HepG2 (cell line): ENCODE results near the gene TMX2. TPM values are rescaled to one million over a fixed set of nuclear protein-coding genes. Genes with fewer than 3 reads are reported as not detected.

Source experiments
- HDAC2 ChIP-seq: sonication (generic); formaldehyde crosslinking; IDR thresholded peaks from 2 replicates; pipeline ENCODE4 v1.4.0; 2020; ENCODE audit warnings: missing genetic modification reagents
- HHEX ChIP-seq: IDR thresholded peaks from 2 replicates; pipeline ENCODE4 v1.6.1; 2016; ENCODE audit warnings: control low read depth
- KAT8 ChIP-seq: IDR thresholded peaks from 2 replicates; pipeline ENCODE4 v1.6.1; 2016; ENCODE audit warnings: missing genetic modification reagents, missing compliant biosample characterization
- SMARCE1 ChIP-seq: fragments of 450-650 bp; IDR thresholded peaks from 2 replicates; pipeline ENCODE4 v1.6.1; 2017; ENCODE audit warnings: borderline replicate concordance
- XRCC5 ChIP-seq: fragments of 200-400 bp; formaldehyde crosslinking; optimal IDR thresholded peaks from 2 replicates; pipeline ENCODE3; 2017; ENCODE audit warnings: mild to moderate bottlenecking, low read length
- ZNF30 ChIP-seq: sonication (generic); formaldehyde crosslinking; IDR thresholded peaks from 2 replicates; pipeline ENCODE4 v1.5.0; 2020; ENCODE audit warnings: mild to moderate bottlenecking, missing genetic modification reagents
- ZNF501 ChIP-seq: sonication (generic); formaldehyde crosslinking; IDR thresholded peaks from 2 replicates; pipeline ENCODE4 v1.5.1; 2020; ENCODE audit warnings: mild to moderate bottlenecking, moderate library complexity, missing genetic modification reagents
- ZNF7 ChIP-seq: IDR thresholded peaks from 2 replicates; pipeline ENCODE4 v1.6.1; 2016; ENCODE audit warnings: missing biosample characterization, missing genetic modification reagents
- ZNF720 ChIP-seq: sonication (generic); formaldehyde crosslinking; IDR thresholded peaks from 2 replicates; pipeline ENCODE4 v1.4.0; 2020; ENCODE audit warnings: missing genetic modification reagents
- ZNF724P ChIP-seq: sonication (generic); formaldehyde crosslinking; IDR thresholded peaks from 2 replicates; pipeline ENCODE4 v1.8.0; 2022; ENCODE audit warnings: missing genetic modification reagents, borderline replicate concordance
- polyA plus RNA-seq, 8 experiments: library from polyadenylated mRNA; depleted of rRNA in 3 of 8; stranded (reverse) in 7 of 8; unstranded in 1 of 8; fragments of >200 nt; fragmentation: Illumina TruSeq in 4 of 8; extraction: Trizol in 4 of 8; gene quantifications; 2 replicates each; pipeline versions ENCODE4 v1.2.1 to v1.2.3, GENCODE V29; 2011 to 2016; ENCODE audit warnings: low read depth in 4 of 8, missing spikeins in 1 of 8, mixed read lengths in 1 of 8; ENCODE audit not compliant: insufficient read depth in 1 of 8
- total RNA-seq, 5 experiments: library from RNA; depleted of rRNA; stranded (reverse); fragments of >200 nt; fragmentation: Illumina TruSeq; extraction: Trizol; gene quantifications; 2 replicates each; pipeline ENCODE4 v1.2.3, GENCODE V29; 2016; ENCODE audit warnings: low read depth in 1 of 5
- TF ChIP-seq, protein P1 (sequence below): sonication (generic); formaldehyde crosslinking; IDR thresholded peaks from 2 replicates; pipeline ENCODE4 v1.4.0; 2020; ENCODE audit warnings: missing genetic modification reagents, borderline replicate concordance
- TF ChIP-seq, protein P2 (sequence below): sonication (generic); formaldehyde crosslinking; IDR thresholded peaks from 2 replicates; pipeline ENCODE4 v1.8.0; 2022; ENCODE audit warnings: mild to moderate bottlenecking, missing genetic modification reagents, borderline replicate concordance
- TF ChIP-seq, protein P3 (sequence below): sonication (generic); formaldehyde crosslinking; conservative IDR thresholded peaks from 2 replicates; pipeline ENCODE4 v1.4.0; 2020; ENCODE audit warnings: missing genetic modification reagents
- TF ChIP-seq, protein P4 (sequence below): sonication (generic); formaldehyde crosslinking; IDR thresholded peaks from 2 replicates; pipeline ENCODE4 v1.4.0; 2020; ENCODE audit warnings: missing genetic modification reagents, borderline replicate concordance
- TF ChIP-seq, protein P5 (sequence below): sonication (generic); formaldehyde crosslinking; IDR thresholded peaks from 2 replicates; pipeline ENCODE4 v1.4.0; 2020; ENCODE audit warnings: missing genetic modification reagents
- TF ChIP-seq, protein P6 (sequence below), 2 experiments: fragments of 450-650 bp in 1 of 2; sonication (generic) in 1 of 2; formaldehyde crosslinking; IDR thresholded peaks; 2 replicates each; pipeline versions ENCODE4 v1.5.0 to v1.8.0; 2020 to 2022; ENCODE audit warnings: mild to moderate bottlenecking in 1 of 2, missing genetic modification reagents in 1 of 2

The TMX2 gene
- total and polyA plus RNA-seq, 2 of the 13 experiments (the other 11 are each of a cell fraction or from before 2014, with no cell fraction given), result 84.5 to 129 TPM

DNA sequence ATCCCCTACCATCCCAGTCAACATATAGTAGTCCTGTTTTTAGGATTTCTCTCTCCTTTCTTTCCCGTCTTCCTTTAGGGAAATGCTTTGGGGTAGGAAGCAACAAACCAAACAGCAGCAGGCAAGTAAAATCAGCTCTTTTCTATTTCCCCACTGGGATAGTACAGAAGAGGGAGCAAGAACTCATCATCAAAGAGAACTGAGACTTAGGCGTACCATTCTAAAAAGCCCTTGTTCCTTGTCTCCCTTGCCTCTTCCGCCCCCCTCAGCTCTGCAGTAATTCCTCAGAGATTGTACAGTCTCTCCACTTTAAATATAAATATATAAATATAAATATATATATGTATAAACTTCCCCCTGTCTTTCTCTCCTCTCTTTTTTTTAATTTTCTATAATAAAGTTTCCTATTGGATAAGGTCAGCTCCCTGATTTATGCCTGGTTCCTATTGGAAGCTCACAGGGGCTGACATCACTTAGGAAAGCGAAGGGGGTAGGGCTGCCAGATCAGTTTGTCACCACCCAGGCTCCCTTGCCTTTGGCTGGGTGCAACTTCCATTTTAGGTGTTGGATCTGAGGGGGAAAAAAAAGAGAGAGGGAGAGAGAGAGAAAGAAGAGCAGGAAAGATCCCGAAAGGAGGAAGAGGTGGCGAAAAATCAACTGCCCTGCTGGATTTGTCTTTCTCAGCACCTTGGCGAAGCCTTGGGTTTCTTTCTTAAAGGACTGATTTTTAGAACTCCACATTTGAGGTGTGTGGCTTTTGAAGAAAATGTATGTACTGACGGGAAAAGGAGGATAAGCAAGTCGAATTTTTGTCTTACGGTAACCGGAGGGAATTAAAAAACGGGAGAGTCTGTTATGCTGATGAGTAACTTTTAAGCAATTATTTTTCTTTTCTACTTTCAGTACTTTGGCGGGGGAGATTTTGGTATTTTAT, 49.2 kb downstream of the TMX2 start, which contains the start of gene CTNND1 (continued):
- TF ChIP-seq ZNF724P (CRISPR knock-in tag) (no peak), ZNF7 (CRISPR knock-in tag) (no peak), ZNF501 (CRISPR knock-in tag) (no peak), ZNF720 (CRISPR knock-in tag) (no peak), XRCC5 (peak; percentile 61), ZNF30 (CRISPR knock-in tag) (no peak), SMARCE1 (no peak), HHEX (CRISPR knock-in tag) (no peak), KAT8 (peak; percentile 85), HDAC2 (CRISPR knock-in tag) (peak; percentile 49; the same call in 1 of the 2 replicates)
- TF ChIP-seq, protein P1, sequence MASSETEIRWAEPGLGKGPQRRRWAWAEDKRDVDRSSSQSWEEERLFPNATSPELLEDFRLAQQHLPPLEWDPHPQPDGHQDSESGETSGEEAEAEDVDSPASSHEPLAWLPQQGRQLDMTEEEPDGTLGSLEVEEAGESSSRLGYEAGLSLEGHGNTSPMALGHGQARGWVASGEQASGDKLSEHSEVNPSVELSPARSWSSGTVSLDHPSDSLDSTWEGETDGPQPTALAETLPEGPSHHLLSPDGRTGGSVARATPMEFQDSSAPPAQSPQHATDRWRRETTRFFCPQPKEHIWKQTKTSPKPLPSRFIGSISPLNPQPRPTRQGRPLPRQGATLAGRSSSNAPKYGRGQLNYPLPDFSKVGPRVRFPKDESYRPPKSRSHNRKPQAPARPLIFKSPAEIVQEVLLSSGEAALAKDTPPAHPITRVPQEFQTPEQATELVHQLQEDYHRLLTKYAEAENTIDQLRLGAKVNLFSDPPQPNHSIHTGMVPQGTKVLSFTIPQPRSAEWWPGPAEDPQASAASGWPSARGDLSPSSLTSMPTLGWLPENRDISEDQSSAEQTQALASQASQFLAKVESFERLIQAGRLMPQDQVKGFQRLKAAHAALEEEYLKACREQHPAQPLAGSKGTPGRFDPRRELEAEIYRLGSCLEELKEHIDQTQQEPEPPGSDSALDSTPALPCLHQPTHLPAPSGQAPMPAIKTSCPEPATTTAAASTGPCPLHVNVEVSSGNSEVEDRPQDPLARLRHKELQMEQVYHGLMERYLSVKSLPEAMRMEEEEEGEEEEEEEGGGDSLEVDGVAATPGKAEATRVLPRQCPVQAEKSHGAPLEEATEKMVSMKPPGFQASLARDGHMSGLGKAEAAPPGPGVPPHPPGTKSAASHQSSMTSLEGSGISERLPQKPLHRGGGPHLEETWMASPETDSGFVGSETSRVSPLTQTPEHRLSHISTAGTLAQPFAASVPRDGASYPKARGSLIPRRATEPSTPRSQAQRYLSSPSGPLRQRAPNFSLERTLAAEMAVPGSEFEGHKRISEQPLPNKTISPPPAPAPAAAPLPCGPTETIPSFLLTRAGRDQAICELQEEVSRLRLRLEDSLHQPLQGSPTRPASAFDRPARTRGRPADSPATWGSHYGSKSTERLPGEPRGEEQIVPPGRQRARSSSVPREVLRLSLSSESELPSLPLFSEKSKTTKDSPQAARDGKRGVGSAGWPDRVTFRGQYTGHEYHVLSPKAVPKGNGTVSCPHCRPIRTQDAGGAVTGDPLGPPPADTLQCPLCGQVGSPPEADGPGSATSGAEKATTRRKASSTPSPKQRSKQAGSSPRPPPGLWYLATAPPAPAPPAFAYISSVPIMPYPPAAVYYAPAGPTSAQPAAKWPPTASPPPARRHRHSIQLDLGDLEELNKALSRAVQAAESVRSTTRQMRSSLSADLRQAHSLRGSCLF (CRISPR knock-in tag), result no peak
- TF ChIP-seq, protein P2, sequence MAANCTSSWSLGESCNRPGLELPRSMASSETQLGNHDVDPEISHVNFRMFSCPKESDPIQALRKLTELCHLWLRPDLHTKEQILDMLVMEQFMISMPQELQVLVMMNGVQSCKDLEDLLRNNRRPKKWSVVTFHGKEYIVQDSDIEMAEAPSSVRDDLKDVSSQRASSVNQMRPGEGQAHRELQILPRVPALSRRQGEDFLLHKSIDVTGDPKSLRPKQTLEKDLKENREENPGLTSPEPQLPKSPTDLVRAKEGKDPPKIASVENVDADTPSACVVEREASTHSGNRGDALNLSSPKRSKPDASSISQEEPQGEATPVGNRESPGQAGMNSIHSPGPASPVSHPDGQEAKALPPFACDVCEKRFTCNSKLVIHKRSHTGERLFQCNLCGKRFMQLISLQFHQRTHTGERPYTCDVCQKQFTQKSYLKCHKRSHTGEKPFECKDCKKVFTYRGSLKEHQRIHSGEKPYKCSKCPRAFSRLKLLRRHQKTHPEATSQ (CRISPR knock-in tag), result no peak
- TF ChIP-seq, protein P3, sequence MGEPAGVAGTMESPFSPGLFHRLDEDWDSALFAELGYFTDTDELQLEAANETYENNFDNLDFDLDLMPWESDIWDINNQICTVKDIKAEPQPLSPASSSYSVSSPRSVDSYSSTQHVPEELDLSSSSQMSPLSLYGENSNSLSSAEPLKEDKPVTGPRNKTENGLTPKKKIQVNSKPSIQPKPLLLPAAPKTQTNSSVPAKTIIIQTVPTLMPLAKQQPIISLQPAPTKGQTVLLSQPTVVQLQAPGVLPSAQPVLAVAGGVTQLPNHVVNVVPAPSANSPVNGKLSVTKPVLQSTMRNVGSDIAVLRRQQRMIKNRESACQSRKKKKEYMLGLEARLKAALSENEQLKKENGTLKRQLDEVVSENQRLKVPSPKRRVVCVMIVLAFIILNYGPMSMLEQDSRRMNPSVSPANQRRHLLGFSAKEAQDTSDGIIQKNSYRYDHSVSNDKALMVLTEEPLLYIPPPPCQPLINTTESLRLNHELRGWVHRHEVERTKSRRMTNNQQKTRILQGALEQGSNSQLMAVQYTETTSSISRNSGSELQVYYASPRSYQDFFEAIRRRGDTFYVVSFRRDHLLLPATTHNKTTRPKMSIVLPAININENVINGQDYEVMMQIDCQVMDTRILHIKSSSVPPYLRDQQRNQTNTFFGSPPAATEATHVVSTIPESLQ (CRISPR knock-in tag), result peak; percentile 68; the same call in 1 of the 2 replicates
- TF ChIP-seq, protein P4, sequence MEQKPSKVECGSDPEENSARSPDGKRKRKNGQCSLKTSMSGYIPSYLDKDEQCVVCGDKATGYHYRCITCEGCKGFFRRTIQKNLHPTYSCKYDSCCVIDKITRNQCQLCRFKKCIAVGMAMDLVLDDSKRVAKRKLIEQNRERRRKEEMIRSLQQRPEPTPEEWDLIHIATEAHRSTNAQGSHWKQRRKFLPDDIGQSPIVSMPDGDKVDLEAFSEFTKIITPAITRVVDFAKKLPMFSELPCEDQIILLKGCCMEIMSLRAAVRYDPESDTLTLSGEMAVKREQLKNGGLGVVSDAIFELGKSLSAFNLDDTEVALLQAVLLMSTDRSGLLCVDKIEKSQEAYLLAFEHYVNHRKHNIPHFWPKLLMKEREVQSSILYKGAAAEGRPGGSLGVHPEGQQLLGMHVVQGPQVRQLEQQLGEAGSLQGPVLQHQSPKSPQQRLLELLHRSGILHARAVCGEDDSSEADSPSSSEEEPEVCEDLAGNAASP (CRISPR knock-in tag), result no peak
- TF ChIP-seq, protein P5, sequence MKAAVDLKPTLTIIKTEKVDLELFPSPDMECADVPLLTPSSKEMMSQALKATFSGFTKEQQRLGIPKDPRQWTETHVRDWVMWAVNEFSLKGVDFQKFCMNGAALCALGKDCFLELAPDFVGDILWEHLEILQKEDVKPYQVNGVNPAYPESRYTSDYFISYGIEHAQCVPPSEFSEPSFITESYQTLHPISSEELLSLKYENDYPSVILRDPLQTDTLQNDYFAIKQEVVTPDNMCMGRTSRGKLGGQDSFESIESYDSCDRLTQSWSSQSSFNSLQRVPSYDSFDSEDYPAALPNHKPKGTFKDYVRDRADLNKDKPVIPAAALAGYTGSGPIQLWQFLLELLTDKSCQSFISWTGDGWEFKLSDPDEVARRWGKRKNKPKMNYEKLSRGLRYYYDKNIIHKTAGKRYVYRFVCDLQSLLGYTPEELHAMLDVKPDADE, result no peak
- TF ChIP-seq, protein P6, sequence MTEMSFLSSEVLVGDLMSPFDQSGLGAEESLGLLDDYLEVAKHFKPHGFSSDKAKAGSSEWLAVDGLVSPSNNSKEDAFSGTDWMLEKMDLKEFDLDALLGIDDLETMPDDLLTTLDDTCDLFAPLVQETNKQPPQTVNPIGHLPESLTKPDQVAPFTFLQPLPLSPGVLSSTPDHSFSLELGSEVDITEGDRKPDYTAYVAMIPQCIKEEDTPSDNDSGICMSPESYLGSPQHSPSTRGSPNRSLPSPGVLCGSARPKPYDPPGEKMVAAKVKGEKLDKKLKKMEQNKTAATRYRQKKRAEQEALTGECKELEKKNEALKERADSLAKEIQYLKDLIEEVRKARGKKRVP (CRISPR knock-in tag; IDR thresholded peaks at IDR 0.05), result peak in 1 of 2 experiments; percentile 44; a peak in 1 of 4 replicates
